H1 (cell line): ENCODE data around the gene PPM1D. TPM values are rescaled to one million over a fixed set of nuclear protein-coding genes. Genes with fewer than 3 reads are reported as not detected.

Experiments
- CTCF ChIA-PET: fragments of 300-600 bp; sonication (Branson Sonifier 250); formaldehyde crosslinking; loops from one replicate; lab custom pipeline; 2021; ENCODE audit not compliant: partially characterized antibody; lab: Charles Lee
- POLR2A ChIA-PET: fragments of 300-600 bp; sonication (Branson Sonifier 250); formaldehyde crosslinking; loops from one replicate; lab custom pipeline; 2021; ENCODE audit warnings: inconsistent platforms; ENCODE audit not compliant: partially characterized antibody; lab: Charles Lee
- DNase-seq, 2 experiments: peaks; one replicate each; pipeline versions ENCODE4 v3.0.0 to v3.0.0-alpha.2; 2010 to 2022; ENCODE audit warnings: low spot score in 2 of 2, low read depth in 1 of 2, mixed read lengths in 1 of 2
- FAIRE-seq: peaks from 2 replicates; lab custom pipeline; 2011; peaks lifted over from hg19 to GRCh38; lab: Jason Lieb, UNC
- H2AFZ ChIP-seq: 2 replicates; pipeline ENCODE4 v1.8.1; 2012; ENCODE audit warnings: low read length, inconsistent platforms
- H2AK5ac ChIP-seq: 2 replicates; pipeline ENCODE4 v1.6.1; 2013; ENCODE audit warnings: low read depth, low read length
- H2BK120ac ChIP-seq: replicated peaks from 2 replicates; pipeline ENCODE3; 2013; ENCODE audit warnings: low read depth, low read length, inconsistent platforms
- H2BK12ac ChIP-seq: 2 replicates; pipeline ENCODE4 v1.6.1; 2013; ENCODE audit warnings: low read depth, low read length
- H2BK15ac ChIP-seq: 2 replicates; pipeline ENCODE4 v1.6.1; 2013; ENCODE audit warnings: low read length
- H2BK20ac ChIP-seq: 2 replicates; pipeline ENCODE4 v1.6.1; 2013; ENCODE audit warnings: low read length
- H2BK5ac ChIP-seq: 2 replicates; pipeline ENCODE4 v1.6.1; 2013; ENCODE audit warnings: low read depth, low read length
- H3K14ac ChIP-seq: 2 replicates; pipeline ENCODE4 v1.6.1; 2013; ENCODE audit warnings: inconsistent platforms; ENCODE audit not compliant: insufficient read length
- H3K18ac ChIP-seq: 2 replicates; pipeline ENCODE4 v1.6.1; 2013; ENCODE audit warnings: low read length; ENCODE audit errors: extremely low read depth
- H3K23ac ChIP-seq: 2 replicates; pipeline ENCODE4 v1.6.1; 2013; ENCODE audit warnings: inconsistent platforms; ENCODE audit not compliant: insufficient read length
- H3K23me2 ChIP-seq: 2 replicates; pipeline ENCODE4 v1.6.1; 2013; ENCODE audit warnings: low read depth, low read length
- H3K27ac ChIP-seq: 2 replicates; pipeline ENCODE4 v1.6.1; 2011; ENCODE audit warnings: low read depth, low read length, inconsistent platforms
- H3K27me3 ChIP-seq, 4 experiments: replicated peaks in 1 of 4; 1 replicate in 1 of 4; 2 replicates in 3 of 4; pipeline versions ENCODE4 v1.6.1 to v1.8.1; 2011 to 2013; ENCODE audit warnings: low read length in 3 of 4, mild to moderate bottlenecking in 3 of 4, inconsistent platforms in 2 of 4, mixed read lengths in 2 of 4, moderate library complexity in 1 of 4; ENCODE audit not compliant: control insufficient read depth in 3 of 4, insufficient read depth in 3 of 4; ENCODE audit errors: extremely low read depth in 1 of 4
- H3K36me3 ChIP-seq, 4 experiments: 2 replicates each; pipeline versions ENCODE4 v1.6.1 to v1.8.1; 2011 to 2013; ENCODE audit warnings: mild to moderate bottlenecking in 4 of 4, low read length in 3 of 4, moderate library complexity in 2 of 4, control low read depth in 1 of 4, inconsistent platforms in 1 of 4; ENCODE audit not compliant: insufficient read depth in 4 of 4, control insufficient read depth in 2 of 4
- H3K4ac ChIP-seq: replicated peaks from 2 replicates; pipeline ENCODE3; 2013; ENCODE audit warnings: low read length, low read depth, mixed read lengths, inconsistent platforms; ENCODE audit not compliant: insufficient read length
- H3K4me1 ChIP-seq, 4 experiments: replicated peaks in 1 of 4; 1 replicate in 1 of 4; 2 replicates in 3 of 4; pipeline versions ENCODE4 v1.6.1 to v1.8.1; 2011 to 2013; ENCODE audit warnings: low read length in 3 of 4, inconsistent platforms in 2 of 4, mixed read lengths in 1 of 4; ENCODE audit not compliant: insufficient read depth in 4 of 4, control insufficient read depth in 3 of 4
- H3K4me2 ChIP-seq, 2 experiments: 2 replicates each; pipeline versions ENCODE4 v1.6.1 to v1.8.1; 2011 to 2013; ENCODE audit warnings: low read depth in 2 of 2, low read length in 2 of 2, control low read depth in 1 of 2, inconsistent platforms in 1 of 2, mild to moderate bottlenecking in 1 of 2; ENCODE audit not compliant: insufficient read depth in 1 of 2
- H3K4me3 ChIP-seq, 4 experiments: fragments of 200-600, 300-600 bp in 1 of 4; sonication (generic), shearing (Covaris generic), sonication (Bioruptor Twin) in 1 of 4; 2 replicates each; pipeline versions ENCODE4 v1.5.1 to v1.8.1; 2011 to 2016; ENCODE audit warnings: low read length in 4 of 4, low read depth in 3 of 4, control low read depth in 2 of 4, inconsistent platforms in 2 of 4, mild to moderate bottlenecking in 2 of 4, mixed read lengths in 1 of 4, moderate library complexity in 1 of 4; ENCODE audit not compliant: insufficient read depth in 2 of 4; ENCODE audit errors: extremely low read depth in 1 of 4
- H3K56ac ChIP-seq: replicated peaks from 2 replicates; pipeline ENCODE3; 2013; ENCODE audit warnings: low read depth, mild to moderate bottlenecking, mixed read lengths, low read length, inconsistent platforms; ENCODE audit not compliant: insufficient read length
- H3K79me1 ChIP-seq: 2 replicates; pipeline ENCODE4 v1.6.1; 2013; ENCODE audit warnings: low read depth, low read length, control low read depth
- H3K79me2 ChIP-seq, 2 experiments: 2 replicates each; pipeline versions ENCODE4 v1.6.1 to v1.8.1; 2012 to 2013; ENCODE audit warnings: low read length in 2 of 2, mild to moderate bottlenecking in 2 of 2, inconsistent platforms in 1 of 2; ENCODE audit not compliant: insufficient read depth in 2 of 2, control insufficient read depth in 1 of 2
- H3K9ac ChIP-seq, 4 experiments: replicated peaks in 1 of 4; 1 replicate in 1 of 4; 2 replicates in 3 of 4; pipeline versions ENCODE4 v1.6.1 to v1.8.1; 2011 to 2013; ENCODE audit warnings: low read depth in 3 of 4, low read length in 3 of 4, control low read depth in 2 of 4, mild to moderate bottlenecking in 2 of 4, moderate library complexity in 2 of 4, inconsistent platforms in 1 of 4; ENCODE audit errors: extremely low read depth in 1 of 4
- H3K9me3 ChIP-seq, 2 experiments: 2 replicates each; pipeline versions ENCODE4 v1.6.1 to v1.8.1; 2012 to 2013; ENCODE audit warnings: mild to moderate bottlenecking in 2 of 2, moderate library complexity in 2 of 2, control low read depth in 1 of 2, inconsistent platforms in 1 of 2, low read depth in 1 of 2, low read length in 1 of 2, mixed read lengths in 1 of 2; ENCODE audit not compliant: insufficient read depth in 2 of 2
- H4K20me1 ChIP-seq, 2 experiments: replicated peaks in 1 of 2; 2 replicates each; pipeline versions ENCODE3 to v1.8.1; 2011 to 2013; ENCODE audit warnings: inconsistent platforms in 2 of 2, low read length in 2 of 2, mild to moderate bottlenecking in 1 of 2; ENCODE audit not compliant: insufficient read depth in 2 of 2, control insufficient read depth in 1 of 2
- H4K5ac ChIP-seq: 2 replicates; pipeline ENCODE4 v1.6.1; 2013; ENCODE audit warnings: low read length, low read depth, mixed read lengths, inconsistent platforms; ENCODE audit not compliant: insufficient read length
- H4K8ac ChIP-seq: 2 replicates; pipeline ENCODE4 v1.8.0; 2013; ENCODE audit warnings: mild to moderate bottlenecking, moderate library complexity, low read length, inconsistent platforms; ENCODE audit not compliant: insufficient read depth; ENCODE audit errors: extremely low read depth
- H4K91ac ChIP-seq: replicated peaks from 2 replicates; pipeline ENCODE3; 2013; ENCODE audit warnings: low read length, mixed read lengths, inconsistent platforms; ENCODE audit not compliant: insufficient read length
- E2F6 ChIP-seq: IDR thresholded peaks from 2 replicates; pipeline ENCODE4 v1.6.1; 2012; ENCODE audit warnings: inconsistent platforms
- FOSL1 ChIP-seq: IDR thresholded peaks from 2 replicates; pipeline ENCODE4 v1.6.1; 2011; ENCODE audit warnings: mild to moderate bottlenecking, low read depth, low read length, moderate library complexity; ENCODE audit not compliant: insufficient read depth
- GABPA ChIP-seq: IDR thresholded peaks from 2 replicates; pipeline ENCODE4 v1.6.1; 2011; ENCODE audit warnings: mild to moderate bottlenecking, low read length, moderate library complexity, borderline replicate concordance; ENCODE audit not compliant: insufficient read depth
- HDAC6 ChIP-seq: IDR thresholded peaks from one replicate; pipeline ENCODE4 v1.7.1; 2012; ENCODE audit warnings: low read depth, mild to moderate bottlenecking, inconsistent platforms, low read length, moderate library complexity
- JUN ChIP-seq: IDR thresholded peaks from 2 replicates; pipeline ENCODE4 v1.6.1; 2011; ENCODE audit warnings: low read depth, mild to moderate bottlenecking, improper control_type of control experiment, low read length
- KDM4A ChIP-seq: IDR thresholded peaks from one replicate; pipeline ENCODE4 v1.7.1; 2012; ENCODE audit warnings: low read depth, mild to moderate bottlenecking, moderate library complexity, low read length, inconsistent platforms; ENCODE audit not compliant: severe bottlenecking
- KDM5A ChIP-seq: fragments of 200-600 bp; IDR thresholded peaks from 2 replicates; pipeline ENCODE4 v1.7.1; 2012; ENCODE audit warnings: mild to moderate bottlenecking, low read length, inconsistent platforms, mixed read lengths
- RBBP5 ChIP-seq: IDR thresholded peaks from 2 replicates; pipeline ENCODE4 v1.7.1; 2012; ENCODE audit warnings: low read depth, mild to moderate bottlenecking, inconsistent platforms, low read length, moderate library complexity, borderline replicate concordance
- RFX5 ChIP-seq: IDR thresholded peaks from 2 replicates; pipeline ENCODE4 v1.6.1; 2011; ENCODE audit warnings: low read depth, low read length, improper control_type of control experiment, borderline replicate concordance
- SIRT6 ChIP-seq: IDR thresholded peaks from one replicate; pipeline ENCODE4 v1.7.1; 2012; ENCODE audit warnings: low read length, inconsistent platforms
- SP4 ChIP-seq: IDR thresholded peaks from 2 replicates; pipeline ENCODE4 v1.6.1; 2012; ENCODE audit warnings: low read length, inconsistent platforms
- SRF ChIP-seq: IDR thresholded peaks from 2 replicates; pipeline ENCODE4 v1.6.1; 2011; ENCODE audit warnings: mild to moderate bottlenecking, low read depth, low read length, moderate library complexity
- TAF1 ChIP-seq: IDR thresholded peaks from 2 replicates; pipeline ENCODE4 v1.6.1; 2011; ENCODE audit warnings: mild to moderate bottlenecking, low read depth, low read length
- TAF7 ChIP-seq: optimal IDR thresholded peaks from 2 replicates; pipeline ENCODE3; 2011; ENCODE audit warnings: low read depth, mild to moderate bottlenecking, inconsistent platforms, low read length, moderate library complexity, borderline replicate concordance
- TCF12 ChIP-seq: IDR thresholded peaks from 2 replicates; pipeline ENCODE4 v1.6.1; 2011; ENCODE audit warnings: low read depth, mild to moderate bottlenecking, low read length
- WGBS, 2 experiments: shearing (Covaris generic) in 1 of 2; methylation state at CpG; one replicate each; pipeline versions ENCODE4 v1.1.6 to v1.1.7; 2013 to 2015; ENCODE audit warnings: low lambda C conversion rate in 2 of 2, mixed read lengths in 2 of 2, inconsistent platforms in 1 of 2, low coverage in 1 of 2, missing lambda C conversion rate in 1 of 2; ENCODE audit not compliant: insufficient replicate concordance in 2 of 2, insufficient coverage in 1 of 2, insufficient read length in 1 of 2; ENCODE audit errors: extremely low coverage in 1 of 2, missing lambda C conversion rate in 1 of 2; 5-methylcytosine and 5-hydroxymethylcytosine counted together
- polyA plus RNA-seq, 7 experiments: library from polyadenylated mRNA; depleted of rRNA in 3 of 7; stranded (reverse) in 5 of 7; unstranded in 2 of 7; fragments of >200 nt in 5 of 7; fragments of 200-250 nt in 2 of 7; gene quantifications; 1 replicate in 5 of 7; 2 replicates in 1 of 7; 4 replicates in 1 of 7; pipeline versions ENCODE4 v1.2.1 to v1.2.3, GENCODE V29; 2011 to 2013; ENCODE audit warnings: missing spikeins in 2 of 7, mixed read lengths in 2 of 7
- total RNA-seq: library from RNA; stranded (reverse); fragmentation: NEBNext Ultra II Directional; extraction: Animal tissue kit (Norgen Biotek cat#: 25700); gene quantifications from 2 replicates; pipeline ENCODE4 v1.2.1, GENCODE V29; 2021

PPM1D gene
- total and polyA plus RNA-seq, 2 of the 8 experiments (the other 6 are each of a cell fraction or from before 2014, with no cell fraction given), result 5.0 to 16.7 TPM

- DNase-seq, result no peak
- no peak overlapping the region for H4K5ac ChIP-seq
- no peak overlapping the region for H3K27ac ChIP-seq
- no peak overlapping the region for H4K91ac ChIP-seq
- H3K4me1 ChIP-seq, result no peaks in the 10 kb centered on the region
- no peak overlapping the region for H2BK5ac ChIP-seq
- ChIA-PET CTCF (interaction anchor here (0.6 to 1.9 kb wide), 10 partner anchors 8 to 414 kb away, joined by 3 to 8 read pairs (median 4); no protein-coding TSS in a partner anchor), POLR2A (interaction anchor here (1.2 kb wide), 1 partner anchor 42 kb away, joined by 4 read pairs; no protein-coding TSS in a partner anchor)
- no peaks in the 10 kb centered on the region for H3K23me2 ChIP-seq
- no peaks in the 10 kb centered on the region for H4K20me1 ChIP-seq
- no peak overlapping the region for H2AFZ ChIP-seq
- H3K9me3 ChIP-seq, result no peaks in the 10 kb centered on the region
- no peak overlapping the region for H3K18ac ChIP-seq
- no peak overlapping the region for H3K56ac ChIP-seq
- H3K4me2 ChIP-seq, result no peak overlapping the region
- no peak overlapping the region for H2BK120ac ChIP-seq
- WGBS, 2 experiments, result 86% methylated on average over 6 of the region's 6 CpGs; no CpG with 5 or more reads in 1 of the 2 experiments
- H3K9ac ChIP-seq, result no peak overlapping the region
- H2AK5ac ChIP-seq, result no peak overlapping the region
- no peak overlapping the region for H2BK20ac ChIP-seq
- H3K14ac ChIP-seq, result no peak overlapping the region
- no peak overlapping the region for H3K4ac ChIP-seq
- H3K79me1 ChIP-seq, result no peaks in the 10 kb centered on the region
- no peaks in the 10 kb centered on the region for H3K79me2 ChIP-seq
- H2BK15ac ChIP-seq, result no peak overlapping the region
- no peak overlapping the region for H3K4me3 ChIP-seq
- H3K36me3 ChIP-seq, result no peaks in the 10 kb centered on the region
- H2BK12ac ChIP-seq, result no peak overlapping the region
- H4K8ac ChIP-seq, result no peak overlapping the region
- no peaks in the 10 kb centered on the region for H3K27me3 ChIP-seq
- H3K23ac ChIP-seq, result no peak overlapping the region
- no peak for FAIRE-seq
- TF ChIP-seq SIRT6 (no peak), HDAC6 (no peak), TAF1 (no peak), TAF7 (no peak), JUN (no peak), FOSL1 (no peak), SRF (no peak), RFX5 (no peak), KDM5A (no peak), TCF12 (no peak), SP4 (no peak), RBBP5 (no peak), GABPA (no peak), KDM4A (no peak), E2F6 (no peak)
These were observed 34.8 kb upstream of the PPM1D start for GRCh38 chr17:60565233-60565632.
